Fibroblast of villous mesenchyme (primary cell): ENCODE data around the gene BAIAP3. TPM values are rescaled to one million over a fixed set of nuclear protein-coding genes. Genes with fewer than 3 reads are reported as not detected.

ENCODE experiments used
- DNase-seq: peaks from one replicate; pipeline ENCODE4 v3.0.0-alpha.2; 2010; ENCODE audit warnings: low read depth
- H3K4me3 ChIP-seq: 2 replicates; pipeline ENCODE4 v1.5.1; 2011; ENCODE audit warnings: low read depth, mild to moderate bottlenecking, low read length
- total RNA-seq: library from RNA; depleted of rRNA; stranded (reverse); fragments of >200 nt; gene quantifications from 2 replicates; pipeline ENCODE4 v1.2.3, GENCODE V29; 2012
- TF ChIP-seq, protein P1 (sequence below): IDR thresholded peaks from 2 replicates; pipeline ENCODE4 v1.5.1; 2012; ENCODE audit warnings: low read depth, mild to moderate bottlenecking, low read length; ENCODE audit not compliant: insufficient read depth

Gene BAIAP3
- total RNA-seq, 1 donor = under 0.01 TPM

DNA sequence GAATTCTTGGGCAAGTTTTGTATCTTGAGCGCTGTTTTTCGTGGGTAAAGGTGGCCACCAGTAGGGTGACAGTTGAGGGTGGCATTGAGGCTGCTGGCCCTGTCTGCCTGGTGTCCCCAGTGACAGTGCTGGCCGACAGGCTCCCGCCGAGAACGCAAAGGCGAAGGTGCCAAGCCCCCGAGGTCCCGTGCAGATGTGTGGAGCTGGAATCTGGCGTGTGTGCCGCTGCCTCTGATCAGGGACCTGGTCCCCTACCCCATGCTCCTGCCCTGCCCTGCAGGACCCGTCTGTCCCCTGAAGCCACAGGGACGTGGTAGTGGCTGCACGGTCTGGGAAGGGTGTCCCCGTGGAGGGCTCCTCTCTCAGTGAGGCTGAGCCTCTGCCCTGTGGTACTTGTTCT lies 20.5 kb upstream of the BAIAP3 start:
- TF ChIP-seq, protein P1, sequence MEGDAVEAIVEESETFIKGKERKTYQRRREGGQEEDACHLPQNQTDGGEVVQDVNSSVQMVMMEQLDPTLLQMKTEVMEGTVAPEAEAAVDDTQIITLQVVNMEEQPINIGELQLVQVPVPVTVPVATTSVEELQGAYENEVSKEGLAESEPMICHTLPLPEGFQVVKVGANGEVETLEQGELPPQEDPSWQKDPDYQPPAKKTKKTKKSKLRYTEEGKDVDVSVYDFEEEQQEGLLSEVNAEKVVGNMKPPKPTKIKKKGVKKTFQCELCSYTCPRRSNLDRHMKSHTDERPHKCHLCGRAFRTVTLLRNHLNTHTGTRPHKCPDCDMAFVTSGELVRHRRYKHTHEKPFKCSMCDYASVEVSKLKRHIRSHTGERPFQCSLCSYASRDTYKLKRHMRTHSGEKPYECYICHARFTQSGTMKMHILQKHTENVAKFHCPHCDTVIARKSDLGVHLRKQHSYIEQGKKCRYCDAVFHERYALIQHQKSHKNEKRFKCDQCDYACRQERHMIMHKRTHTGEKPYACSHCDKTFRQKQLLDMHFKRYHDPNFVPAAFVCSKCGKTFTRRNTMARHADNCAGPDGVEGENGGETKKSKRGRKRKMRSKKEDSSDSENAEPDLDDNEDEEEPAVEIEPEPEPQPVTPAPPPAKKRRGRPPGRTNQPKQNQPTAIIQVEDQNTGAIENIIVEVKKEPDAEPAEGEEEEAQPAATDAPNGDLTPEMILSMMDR = no peak
- DNase-seq = no peak
- H3K4me3 ChIP-seq = no peak overlapping the region

DNA sequence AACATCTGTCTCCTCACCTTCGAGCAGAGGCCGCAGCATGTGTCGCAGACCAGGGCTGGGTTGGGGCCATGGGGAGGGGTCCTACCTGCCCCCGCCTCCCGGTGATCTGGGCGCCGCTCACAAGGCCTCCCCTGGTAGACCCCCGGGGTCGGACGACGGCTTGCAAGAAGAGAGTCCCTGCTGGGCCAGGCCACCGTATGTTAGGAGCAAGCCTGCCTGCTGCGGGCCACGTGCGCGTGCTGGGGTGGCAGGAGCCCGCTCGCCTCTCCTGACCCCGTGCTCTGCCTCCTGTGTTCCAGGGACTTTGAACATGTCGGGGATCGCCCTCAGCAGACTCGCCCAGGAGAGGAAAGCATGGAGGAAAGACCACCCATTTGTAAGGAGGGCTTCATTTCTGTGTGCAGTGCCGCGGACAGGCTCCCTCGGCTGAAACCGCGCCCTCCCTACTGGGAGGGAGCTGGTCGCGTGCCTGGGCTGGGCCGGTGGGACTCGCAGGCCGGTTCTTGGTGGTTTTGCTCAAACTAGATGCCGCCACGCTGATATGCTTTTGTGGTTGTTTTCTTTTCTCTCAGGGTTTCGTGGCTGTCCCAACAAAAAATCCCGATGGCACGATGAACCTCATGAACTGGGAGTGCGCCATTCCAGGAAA lies 19.6 kb upstream of the BAIAP3 start:
- no peak overlapping the region for H3K4me3 ChIP-seq
- no peak for DNase-seq
- TF ChIP-seq, protein P1 = no peak

DNA sequence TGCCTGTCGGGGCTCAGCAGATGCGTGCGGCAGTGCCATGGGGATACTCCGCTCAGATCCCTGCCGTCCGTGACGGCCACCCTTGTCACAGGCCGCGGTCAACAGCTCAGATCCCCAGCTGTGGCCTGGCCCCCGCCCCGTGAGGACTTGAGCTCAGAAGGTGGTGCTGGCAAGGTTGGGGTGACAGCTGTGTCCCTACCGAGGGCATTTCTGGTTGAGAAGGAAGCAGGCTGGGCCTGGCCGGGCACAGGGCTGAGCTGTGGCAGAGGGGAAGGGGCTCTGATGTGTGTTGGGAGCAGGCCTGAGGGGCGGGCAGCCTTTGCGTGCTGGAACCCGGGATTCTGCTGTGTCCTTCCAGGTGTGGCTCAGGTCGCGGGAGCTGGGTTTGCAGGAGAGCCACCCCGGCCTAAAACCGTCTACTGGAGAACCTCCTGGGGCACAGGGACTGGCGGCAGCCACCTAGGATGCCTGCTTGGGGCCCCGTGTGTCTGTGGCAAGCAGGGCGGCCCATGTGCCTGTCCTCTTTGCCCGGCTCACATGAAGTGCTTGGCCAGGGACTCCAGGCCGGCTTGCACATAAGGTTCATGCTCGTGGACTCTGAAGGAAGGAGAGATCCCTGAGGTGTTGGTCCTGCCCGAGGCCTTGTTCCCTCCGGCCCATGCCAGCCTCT lies 18.9 kb upstream of the BAIAP3 start:
- H3K4me3 ChIP-seq = no peak overlapping the region
- TF ChIP-seq, protein P1 = no peak
- DNase-seq = no peak

DNA sequence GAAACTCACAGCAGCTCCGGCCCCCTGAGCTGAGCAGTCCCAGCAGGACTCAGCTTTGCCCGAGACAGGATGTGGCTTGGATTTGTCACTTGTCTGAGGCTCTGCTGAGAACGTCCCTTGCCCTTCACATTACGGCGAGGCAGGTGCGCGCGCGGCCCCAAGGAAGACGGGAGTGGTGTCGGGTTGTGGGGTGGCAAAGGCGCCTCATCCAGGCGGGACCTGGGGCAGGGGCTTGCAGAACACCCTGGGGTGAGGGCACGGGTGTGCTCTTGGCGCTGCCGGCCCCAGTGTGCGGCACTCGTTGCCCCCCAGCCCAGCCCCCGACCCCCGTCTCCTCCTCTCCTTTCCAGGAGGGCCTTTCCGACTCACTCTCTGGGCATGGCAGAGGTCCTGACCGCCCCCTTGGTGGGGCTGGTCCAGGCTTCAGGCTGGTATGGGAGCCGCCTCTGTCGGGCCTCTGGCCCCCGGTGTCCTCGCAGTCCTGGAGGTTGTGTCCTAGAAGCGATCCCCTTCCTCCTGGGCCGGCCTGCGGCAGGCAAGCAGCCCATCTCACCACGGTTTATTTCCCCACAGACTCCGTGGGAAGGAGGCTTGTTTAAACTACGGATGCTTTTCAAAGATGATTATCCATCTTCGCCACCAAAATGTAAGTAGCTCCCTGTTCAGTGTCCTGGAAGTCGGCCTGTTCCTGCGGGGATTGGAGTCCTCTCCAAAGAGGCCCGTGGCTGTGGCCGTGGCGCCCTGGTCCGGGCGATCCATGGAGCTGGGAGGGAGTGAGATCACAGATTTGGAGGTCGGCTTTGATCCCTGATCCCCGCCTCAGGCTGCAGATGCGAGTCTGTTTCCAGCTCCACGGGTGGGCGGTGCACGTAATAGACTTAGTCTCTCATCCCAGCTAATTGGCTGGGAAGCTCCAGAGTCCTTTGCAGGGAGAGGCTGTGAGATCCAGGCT lies 18.1 kb upstream of the BAIAP3 start:
- no peak overlapping the region for H3K4me3 ChIP-seq
- TF ChIP-seq, protein P1 = no peak
- no peak for DNase-seq

DNA sequence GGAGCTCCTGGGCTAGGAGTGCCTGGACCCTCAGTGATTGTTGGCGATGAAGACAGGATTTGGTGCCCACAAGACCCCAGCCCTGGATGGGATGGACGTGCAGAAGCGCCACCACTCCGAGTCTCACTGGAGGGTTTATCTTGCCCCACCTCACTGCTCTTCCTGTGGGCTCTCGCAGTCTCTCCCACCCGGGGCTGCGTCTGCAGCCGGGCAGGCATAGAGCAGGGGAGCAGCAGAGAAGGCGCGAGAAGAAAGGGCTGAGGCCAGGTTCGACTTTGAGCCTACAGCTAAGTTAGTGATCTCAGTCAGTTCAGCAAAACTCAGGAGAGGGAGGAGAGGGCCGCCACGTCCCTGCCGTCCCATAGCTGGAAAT lies 17.4 kb upstream of the BAIAP3 start:
- no peak for DNase-seq
- TF ChIP-seq, protein P1 = no peak
- no peak overlapping the region for H3K4me3 ChIP-seq

DNA sequence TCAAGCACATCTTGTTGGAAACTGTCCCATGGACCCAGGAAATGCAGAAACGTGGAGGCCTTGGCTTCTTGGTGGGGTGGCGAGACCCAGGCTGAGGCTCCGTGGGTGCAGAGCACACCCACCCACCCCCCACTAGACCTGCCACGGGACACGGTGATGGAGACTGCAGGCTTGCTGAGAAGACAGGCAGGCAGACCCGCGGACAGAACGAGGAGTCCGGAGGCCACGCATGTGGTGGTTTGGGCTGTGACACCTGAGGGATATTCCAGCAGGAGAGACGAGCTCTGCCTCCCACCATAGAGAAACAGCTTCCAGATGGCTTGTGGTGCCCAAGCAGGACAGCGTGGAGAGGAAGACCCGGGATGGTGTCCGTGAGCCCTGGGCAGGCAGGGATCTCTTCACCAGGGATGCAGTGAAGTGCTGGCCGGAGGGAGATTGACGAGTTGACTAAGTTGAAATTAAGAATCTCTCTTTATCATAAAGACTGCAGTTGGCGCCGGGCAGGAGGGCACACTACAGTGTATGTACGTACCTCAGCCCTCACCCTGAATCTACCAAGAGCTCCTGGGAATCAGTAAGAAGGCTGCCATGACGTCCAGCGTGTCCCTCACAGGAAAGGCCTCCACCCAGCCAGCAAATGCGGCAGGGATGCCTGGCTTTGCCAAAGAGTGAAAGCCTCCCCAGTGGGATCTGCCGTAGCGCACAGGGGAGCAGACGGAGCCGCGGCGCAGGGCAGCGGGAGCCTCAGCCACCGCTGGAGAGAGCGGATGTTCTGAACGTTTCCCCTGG lies 15.8 kb upstream of the BAIAP3 start:
- H3K4me3 ChIP-seq = no peak overlapping the region
- no peak for DNase-seq
- TF ChIP-seq, protein P1 = no peak
